SK-N-SH (cell line): Measurements from ENCODE around the gene FHOD3. TPM values are rescaled to one million over a fixed set of nuclear protein-coding genes. Genes with fewer than 3 reads are reported as not detected.

Source experiments
- CTCF ChIA-PET: fragments of 300-600, 350-600 bp; formaldehyde crosslinking; extraction: SDS; loops from one replicate; lab custom pipeline; 2021; lab: Yijun Ruan, JAX
- POLR2A ChIA-PET: fragments of 350-600 bp; sonication (Branson Sonifier 250); formaldehyde crosslinking; extraction: SDS; loops from one replicate; lab custom pipeline; 2020; ENCODE audit warnings: antibody characterized with exemption, inconsistent platforms; lab: Yijun Ruan, JAX
- DNase-seq: peaks from one replicate; pipeline ENCODE4 v3.0.0; 2012
- H2AFZ ChIP-seq: fragments of 200-600 bp; sonication (generic); 2 replicates; pipeline ENCODE4 v1.8.1; 2016; ENCODE audit warnings: antibody characterized with exemption, mild to moderate bottlenecking, low read depth
- H3F3A ChIP-seq: fragments of 200-600 bp; sonication (generic); replicated peaks from 2 replicates; pipeline ENCODE3; 2016; ENCODE audit warnings: antibody characterized with exemption, mild to moderate bottlenecking; ENCODE audit not compliant: insufficient read depth
- H3K27ac ChIP-seq, 2 experiments: fragments of 200-500 bp in 1 of 2; fragments of 200-600 bp in 1 of 2; sonication (Bioruptor generic) in 1 of 2; sonication (generic), shearing (Covaris generic) in 1 of 2; 2 replicates each; pipeline versions ENCODE4 v1.5.1 to v1.6.1; 2014 to 2016; ENCODE audit warnings: low read depth in 2 of 2, inconsistent platforms in 1 of 2, low read length in 1 of 2, mild to moderate bottlenecking in 1 of 2, mixed read lengths in 1 of 2
- H3K27me3 ChIP-seq: fragments of 200-600 bp; sonication (generic), shearing (Covaris generic); 2 replicates; pipeline ENCODE4 v1.6.1; 2016; ENCODE audit warnings: mixed run types; ENCODE audit not compliant: insufficient read depth
- H3K36me3 ChIP-seq, 2 experiments: fragments of 200-500 bp in 1 of 2; fragments of 200-600 bp in 1 of 2; sonication (Bioruptor generic) in 1 of 2; sonication (generic) in 1 of 2; replicated peaks in 1 of 2; 2 replicates each; pipeline versions ENCODE3 to v1.5.1; 2014 to 2016; ENCODE audit warnings: low read length in 1 of 2, mild to moderate bottlenecking in 1 of 2; ENCODE audit not compliant: insufficient read depth in 2 of 2, control insufficient read depth in 1 of 2
- H3K4me1 ChIP-seq, 2 experiments: fragments of 200-500 bp in 1 of 2; fragments of 200-600 bp in 1 of 2; sonication (Bioruptor generic) in 1 of 2; sonication (generic), shearing (Covaris generic) in 1 of 2; 2 replicates each; pipeline versions ENCODE4 v1.5.1 to v1.6.1; 2014 to 2016; ENCODE audit warnings: low read depth in 1 of 2, low read length in 1 of 2, mixed run types in 1 of 2; ENCODE audit not compliant: insufficient read depth in 2 of 2, control insufficient read depth in 1 of 2
- H3K4me2 ChIP-seq: fragments of 200-600 bp; sonication (generic), shearing (Covaris generic); 2 replicates; pipeline ENCODE4 v1.6.1; 2017; ENCODE audit warnings: mixed run types
- H3K4me3 ChIP-seq, 2 experiments: fragments of 200-500 bp in 1 of 2; fragments of 200-600 bp in 1 of 2; sonication (Bioruptor generic) in 1 of 2; sonication (generic), shearing (Covaris generic) in 1 of 2; 2 replicates each; pipeline versions ENCODE4 v1.5.1 to v1.8.1; 2014 to 2016; ENCODE audit warnings: low read depth in 2 of 2, inconsistent platforms in 1 of 2, low read length in 1 of 2, mild to moderate bottlenecking in 1 of 2, mixed read lengths in 1 of 2, moderate library complexity in 1 of 2
- H3K79me2 ChIP-seq: fragments of 200-600 bp; sonication (generic); 2 replicates; pipeline ENCODE4 v1.8.1; 2017; ENCODE audit warnings: mild to moderate bottlenecking; ENCODE audit not compliant: insufficient read depth
- H3K9ac ChIP-seq: fragments of 200-600 bp; sonication (generic); 2 replicates; pipeline ENCODE4 v1.6.1; 2017; ENCODE audit warnings: mixed run types
- H3K9me2 ChIP-seq: fragments of 200-600 bp; sonication (generic); 2 replicates; pipeline ENCODE4 v1.6.1; 2017; ENCODE audit warnings: mixed run types
- H3K9me3 ChIP-seq: fragments of 200-600 bp; sonication (generic); 2 replicates; pipeline ENCODE4 v1.6.1; 2017; ENCODE audit warnings: mixed run types, mild to moderate bottlenecking, moderate library complexity
- H4K20me1 ChIP-seq: fragments of 200-600 bp; sonication (generic); 2 replicates; pipeline ENCODE4 v1.6.1; 2017; ENCODE audit warnings: mild to moderate bottlenecking, mixed run types; ENCODE audit not compliant: insufficient read depth
- CHD2 ChIP-seq: fragments of 150-350 bp; IDR thresholded peaks from 2 replicates; pipeline ENCODE4 v1.6.1; 2018; ENCODE audit warnings: low read length; ENCODE audit not compliant: partially characterized antibody
- ELF1 ChIP-seq: IDR thresholded peaks from 2 replicates; pipeline ENCODE4 v1.4.0; 2012
- EP300 ChIP-seq, 2 experiments: IDR thresholded peaks; 2 replicates each; pipeline versions ENCODE4 v1.4.0 to v1.6.1; 2012; ENCODE audit warnings: borderline replicate concordance in 1 of 2, low read depth in 1 of 2, low read length in 1 of 2
- EZH2phosphoT487 ChIP-seq: fragments of 200-600 bp; sonication (generic); IDR thresholded peaks from 2 replicates; pipeline ENCODE4 v1.6.1; 2017; ENCODE audit warnings: low read depth, mixed run types, mild to moderate bottlenecking, antibody characterized with exemption, moderate library complexity, borderline replicate concordance
- FOXJ3 ChIP-seq: sonication (generic); formaldehyde crosslinking; IDR thresholded peaks from 2 replicates; pipeline ENCODE4 v1.5.1; 2020; ENCODE audit warnings: mild to moderate bottlenecking, missing genetic modification reagents
- GABPA ChIP-seq: IDR thresholded peaks from 2 replicates; pipeline ENCODE4 v1.4.0; 2012; ENCODE audit warnings: low read depth, mild to moderate bottlenecking
- GATA2 ChIP-seq: sonication (generic); formaldehyde crosslinking; IDR thresholded peaks from 2 replicates; pipeline ENCODE4 v1.5.0; 2020; ENCODE audit warnings: mild to moderate bottlenecking, missing genetic modification reagents
- JUND ChIP-seq: IDR thresholded peaks from 2 replicates; pipeline ENCODE4 v1.4.0; 2012
- MXI1 ChIP-seq: IDR thresholded peaks from 2 replicates; pipeline ENCODE4 v1.6.1; 2012; ENCODE audit warnings: mild to moderate bottlenecking, low read depth, low read length, improper control_type of control experiment
- POLR2AphosphoS5 ChIP-seq: IDR thresholded peaks from 2 replicates; pipeline ENCODE4 v1.6.1; 2012; ENCODE audit warnings: low read depth, low read length
- RCOR1 ChIP-seq: fragments of 150-350 bp; IDR thresholded peaks from 2 replicates; pipeline ENCODE4 v1.6.1; 2017; ENCODE audit warnings: antibody characterized with exemption, low read length
- SIN3A ChIP-seq: IDR thresholded peaks from 2 replicates; pipeline ENCODE4 v1.6.1; 2012; ENCODE audit warnings: low read depth, mild to moderate bottlenecking, low read length, moderate library complexity, borderline replicate concordance
- TCF12 ChIP-seq: IDR thresholded peaks from 2 replicates; pipeline ENCODE4 v1.4.0; 2012
- WGBS: methylation state at CpG from one replicate; pipeline ENCODE4 v1.1.6; 2017; ENCODE audit warnings: low lambda C conversion rate; 5-methylcytosine and 5-hydroxymethylcytosine counted together
- polyA plus RNA-seq, 3 experiments: library from polyadenylated mRNA; depleted of rRNA; stranded (reverse); fragments of >200 nt; gene quantifications; 2 replicates each; pipeline ENCODE4 v1.2.3, GENCODE V29; 2012
- TF ChIP-seq, protein P1 (sequence below): IDR thresholded peaks from 2 replicates; pipeline ENCODE4 v1.4.0; 2012; ENCODE audit warnings: low read depth, borderline replicate concordance
- TF ChIP-seq, protein P2 (sequence below): fragments of 150-350 bp; IDR thresholded peaks from 2 replicates; pipeline ENCODE4 v1.6.1; 2017; ENCODE audit warnings: antibody characterized with exemption, low read length, low read depth, borderline replicate concordance
- TF ChIP-seq, protein P3 (sequence below): IDR thresholded peaks from 2 replicates; pipeline ENCODE4; 2012

FHOD3 gene
- polyA plus RNA-seq, 1 of the 3 experiments (the other 2 are of a cell fraction): 10.9 TPM

DNA sequence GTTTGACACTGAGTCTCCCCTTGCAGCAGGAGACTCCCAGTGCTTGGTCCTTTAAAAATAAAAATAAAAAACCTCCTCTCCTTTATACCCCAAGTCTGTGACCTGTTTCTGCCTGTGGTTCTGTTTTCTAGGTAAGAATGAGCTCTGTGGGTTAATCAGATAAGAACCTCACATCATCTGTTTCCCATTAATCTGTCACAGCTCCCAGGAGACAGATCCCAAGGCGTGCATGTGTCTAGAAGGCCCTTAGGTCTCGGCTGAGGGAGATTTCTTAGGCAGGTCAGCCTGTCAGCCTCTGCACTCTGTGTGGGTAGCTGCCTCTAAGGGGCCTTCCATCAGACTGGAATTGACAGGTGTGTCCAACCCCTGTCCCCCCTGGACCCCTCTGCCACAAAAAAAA, 80.7 kb downstream of the FHOD3 start:
- Histone ChIP-seq H3K9me3 (no peaks in the 10 kb centered on the region), H3K4me1 (peaks cover 0 to 74% of the 10 kb centered on the region in 2 experiments; a peak in 2 of 4 replicates), H3K4me2 (no peak overlapping the region), H3K4me3 (no peak overlapping the region), H3K36me3 (peaks cover 0 to 2% of the 10 kb centered on the region in 2 experiments), H3K9ac (no peak overlapping the region), H4K20me1 (no peaks in the 10 kb centered on the region), H3K9me2 (no peaks in the 10 kb centered on the region), H2AFZ (no peak overlapping the region)
- ChIA-PET CTCF (interaction anchor here (1.0 to 1.6 kb wide), 8 partner anchors 9 to 194 kb away, joined by 3 to 7 read pairs (median 3); partner anchors contain the start of gene FHOD3), POLR2A (interaction anchor here (1.8 to 2.5 kb wide), 2 partner anchors 12 to 14 kb away, joined by 6 to 8 read pairs; no protein-coding TSS in a partner anchor)
- DNase-seq: peak; percentile 69
- WGBS: 24% methylated on average over 2 of the region's 2 CpGs
- TF ChIP-seq MXI1 (peak; percentile 97), EZH2phosphoT487 (no peak), POLR2AphosphoS5 (peak; percentile 71), GATA2 (CRISPR knock-in tag) (peak; percentile 86), JUND (no peak), ELF1 (no peak), CHD2 (peak; percentile 51), FOXJ3 (CRISPR knock-in tag) (peak; percentile 71; the same call in 1 of the 2 replicates), SIN3A (peak; percentile 57; the same call in 1 of the 2 replicates), RCOR1 (peak; percentile 82), TCF12 (peak; percentile 91), GABPA (no peak), EP300 (IDR thresholded peaks at IDR 0.05; ENCODE audit: borderline replicate concordance in 1 of 2, low read depth in 1 of 2, low read length in 1 of 2) (peak; percentile 14 to 85; a peak in 3 of 4 replicates)
- TF ChIP-seq, protein P1, sequence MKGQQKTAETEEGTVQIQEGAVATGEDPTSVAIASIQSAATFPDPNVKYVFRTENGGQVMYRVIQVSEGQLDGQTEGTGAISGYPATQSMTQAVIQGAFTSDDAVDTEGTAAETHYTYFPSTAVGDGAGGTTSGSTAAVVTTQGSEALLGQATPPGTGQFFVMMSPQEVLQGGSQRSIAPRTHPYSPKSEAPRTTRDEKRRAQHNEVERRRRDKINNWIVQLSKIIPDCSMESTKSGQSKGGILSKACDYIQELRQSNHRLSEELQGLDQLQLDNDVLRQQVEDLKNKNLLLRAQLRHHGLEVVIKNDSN: no peak
- TF ChIP-seq, protein P2, sequence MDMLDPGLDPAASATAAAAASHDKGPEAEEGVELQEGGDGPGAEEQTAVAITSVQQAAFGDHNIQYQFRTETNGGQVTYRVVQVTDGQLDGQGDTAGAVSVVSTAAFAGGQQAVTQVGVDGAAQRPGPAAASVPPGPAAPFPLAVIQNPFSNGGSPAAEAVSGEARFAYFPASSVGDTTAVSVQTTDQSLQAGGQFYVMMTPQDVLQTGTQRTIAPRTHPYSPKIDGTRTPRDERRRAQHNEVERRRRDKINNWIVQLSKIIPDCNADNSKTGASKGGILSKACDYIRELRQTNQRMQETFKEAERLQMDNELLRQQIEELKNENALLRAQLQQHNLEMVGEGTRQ: no peak
- TF ChIP-seq, protein P3, sequence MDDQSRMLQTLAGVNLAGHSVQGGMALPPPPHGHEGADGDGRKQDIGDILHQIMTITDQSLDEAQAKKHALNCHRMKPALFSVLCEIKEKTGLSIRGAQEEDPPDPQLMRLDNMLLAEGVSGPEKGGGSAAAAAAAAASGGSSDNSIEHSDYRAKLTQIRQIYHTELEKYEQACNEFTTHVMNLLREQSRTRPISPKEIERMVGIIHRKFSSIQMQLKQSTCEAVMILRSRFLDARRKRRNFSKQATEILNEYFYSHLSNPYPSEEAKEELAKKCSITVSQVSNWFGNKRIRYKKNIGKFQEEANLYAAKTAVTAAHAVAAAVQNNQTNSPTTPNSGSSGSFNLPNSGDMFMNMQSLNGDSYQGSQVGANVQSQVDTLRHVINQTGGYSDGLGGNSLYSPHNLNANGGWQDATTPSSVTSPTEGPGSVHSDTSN: peak; percentile 64
- TF ChIP-seq, all 33 proteins: peak for 10
- peak overlapping the region in 1 of 2 experiments; percentile 97; a peak in 2 of 4 replicates for H3K27ac ChIP-seq
- no peaks in the 10 kb centered on the region for H3K79me2 ChIP-seq
- H3K27me3 ChIP-seq: no peaks in the 10 kb centered on the region
- no peaks in the 10 kb centered on the region for H3F3A ChIP-seq
